H9 (cell line): ENCODE measurements around the gene CCDC192. TPM values are rescaled to one million over a fixed set of nuclear protein-coding genes. Genes with fewer than 3 reads are reported as not detected.

Source experiments
- DNase-seq: peaks from one replicate; pipeline ENCODE4 v3.0.0-alpha.2; 2017
- H2AFZ ChIP-seq: one replicate; pipeline ENCODE4 v1.6.1; 2013; ENCODE audit warnings: mild to moderate bottlenecking, low read length, control low read depth, moderate library complexity
- H2AK5ac ChIP-seq: 2 replicates; pipeline ENCODE4 v1.6.1; 2013; ENCODE audit warnings: low read length, control low read depth, mixed read lengths; ENCODE audit not compliant: insufficient read length
- H2BK120ac ChIP-seq: one replicate; pipeline ENCODE4 v1.6.1; 2013; ENCODE audit warnings: low read depth, mild to moderate bottlenecking, low read length, control low read depth, inconsistent platforms; ENCODE audit not compliant: poor library complexity, severe bottlenecking
- H2BK12ac ChIP-seq: 2 replicates; pipeline ENCODE4 v1.6.1; 2013; ENCODE audit warnings: low read length, control low read depth, mixed read lengths, low read depth; ENCODE audit not compliant: insufficient read length
- H2BK15ac ChIP-seq: 2 replicates; pipeline ENCODE4 v1.6.1; 2013; ENCODE audit warnings: low read depth, low read length, control low read depth
- H2BK20ac ChIP-seq: one replicate; pipeline ENCODE4 v1.6.1; 2013; ENCODE audit warnings: low read depth, mild to moderate bottlenecking, low read length, control low read depth, inconsistent platforms; ENCODE audit not compliant: poor library complexity, severe bottlenecking
- H2BK5ac ChIP-seq: 2 replicates; pipeline ENCODE4 v1.6.1; 2013; ENCODE audit warnings: low read length, control low read depth, mixed read lengths; ENCODE audit not compliant: insufficient read length
- H3K14ac ChIP-seq: 2 replicates; pipeline ENCODE4 v1.6.1; 2013; ENCODE audit warnings: low read length, control low read depth; ENCODE audit not compliant: insufficient read depth
- H3K18ac ChIP-seq: 2 replicates; pipeline ENCODE4 v1.6.1; 2013; ENCODE audit warnings: low read depth, mild to moderate bottlenecking, mixed read lengths, low read length, control low read depth; ENCODE audit not compliant: insufficient read length
- H3K23ac ChIP-seq: 2 replicates; pipeline ENCODE4 v1.6.1; 2013; ENCODE audit warnings: low read length, control low read depth, mixed read lengths, low read depth; ENCODE audit not compliant: insufficient read length
- H3K23me2 ChIP-seq: 2 replicates; pipeline ENCODE4 v1.6.1; 2013; ENCODE audit warnings: low read depth, mild to moderate bottlenecking, mixed read lengths, low read length, control low read depth; ENCODE audit not compliant: insufficient read length, poor library complexity, severe bottlenecking
- H3K27ac ChIP-seq: 2 replicates; pipeline ENCODE4 v1.5.1; 2013; ENCODE audit warnings: low read length, control low read depth, mixed read lengths, low read depth; ENCODE audit not compliant: insufficient read length
- H3K27me3 ChIP-seq: 2 replicates; pipeline ENCODE4 v1.6.1; 2013; ENCODE audit warnings: low read length, control low read depth, inconsistent platforms; ENCODE audit not compliant: insufficient read depth
- H3K4ac ChIP-seq: 2 replicates; pipeline ENCODE4 v1.6.1; 2013; ENCODE audit warnings: low read depth, mild to moderate bottlenecking, control low read depth, inconsistent platforms, low read length, moderate library complexity
- H3K4me1 ChIP-seq: 2 replicates; pipeline ENCODE4 v1.6.1; 2013; ENCODE audit warnings: low read length, control low read depth, inconsistent platforms; ENCODE audit not compliant: insufficient read depth
- H3K4me2 ChIP-seq: 2 replicates; pipeline ENCODE4 v1.6.1; 2013; ENCODE audit warnings: low read length, control low read depth, mixed read lengths; ENCODE audit not compliant: insufficient read length, insufficient read depth
- H3K56ac ChIP-seq: 2 replicates; pipeline ENCODE4 v1.6.1; 2013; ENCODE audit warnings: low read depth, mild to moderate bottlenecking, mixed read lengths, low read length, control low read depth; ENCODE audit not compliant: insufficient read length
- H3K79me1 ChIP-seq: 2 replicates; pipeline ENCODE4 v1.6.1; 2013; ENCODE audit warnings: low read depth, mild to moderate bottlenecking, moderate library complexity, low read length, control low read depth, inconsistent platforms; ENCODE audit not compliant: insufficient read depth, poor library complexity, severe bottlenecking
- H3K79me2 ChIP-seq: 2 replicates; pipeline ENCODE4 v1.6.1; 2013; ENCODE audit warnings: low read length, control low read depth, inconsistent platforms; ENCODE audit not compliant: insufficient read depth
- H3K9ac ChIP-seq: 2 replicates; pipeline ENCODE4 v1.6.1; 2013; ENCODE audit warnings: low read length, control low read depth, mixed read lengths; ENCODE audit not compliant: insufficient read length; ENCODE audit errors: extremely low read depth
- H3K9me3 ChIP-seq: one replicate; pipeline ENCODE4 v1.6.1; 2013; ENCODE audit warnings: low read depth, low read length, inconsistent platforms; ENCODE audit not compliant: control insufficient read depth
- H3T11ph ChIP-seq: one replicate; pipeline ENCODE4 v1.6.1; 2013; ENCODE audit warnings: mild to moderate bottlenecking, low read length, control low read depth, inconsistent platforms
- H4K20me1 ChIP-seq: one replicate; pipeline ENCODE4 v1.6.1; 2013; ENCODE audit not compliant: control insufficient read depth, insufficient read length, insufficient read depth
- H4K5ac ChIP-seq: 2 replicates; pipeline ENCODE4 v1.6.1; 2013; ENCODE audit warnings: low read depth, mild to moderate bottlenecking, mixed read lengths, low read length, control low read depth; ENCODE audit not compliant: insufficient read length
- H4K8ac ChIP-seq: replicated peaks from 2 replicates; pipeline ENCODE4 v1.6.1; 2013; ENCODE audit warnings: low read length, control low read depth, mixed read lengths, low read depth; ENCODE audit not compliant: insufficient read length
- H4K91ac ChIP-seq: 2 replicates; pipeline ENCODE4 v1.6.1; 2013; ENCODE audit warnings: low read depth, mild to moderate bottlenecking, moderate library complexity, mixed read lengths, low read length, control low read depth; ENCODE audit not compliant: insufficient read length
- H3K27ac Mint-ChIP-seq, 3 experiments: 2 replicates in 2 of 3; 3 replicates in 1 of 3; pipeline ENCODE4 v1.8.0; 2020 to 2021; ENCODE audit warnings: mixed read lengths in 3 of 3, mild to moderate bottlenecking in 1 of 3, moderate library complexity in 1 of 3
- H3K27me3 Mint-ChIP-seq: 2 replicates; pipeline ENCODE4 v1.8.0; 2021; ENCODE audit warnings: low read depth, mild to moderate bottlenecking, moderate library complexity, mixed read lengths
- H3K36me3 Mint-ChIP-seq, 3 experiments: 2 replicates in 2 of 3; 3 replicates in 1 of 3; pipeline ENCODE4 v1.8.0; 2020 to 2021; ENCODE audit warnings: low read depth in 3 of 3, mixed read lengths in 3 of 3; ENCODE audit not compliant: insufficient read depth in 1 of 3
- H3K4me1 Mint-ChIP-seq, 2 experiments: 2 replicates each; pipeline ENCODE4 v1.8.0; 2020; ENCODE audit warnings: mixed read lengths in 2 of 2
- H3K4me3 Mint-ChIP-seq, 2 experiments: 2 replicates in 1 of 2; 3 replicates in 1 of 2; pipeline ENCODE4 v1.8.0; 2020 to 2021; ENCODE audit warnings: mild to moderate bottlenecking in 2 of 2, mixed read lengths in 2 of 2, moderate library complexity in 1 of 2
- H3K9me3 Mint-ChIP-seq, 2 experiments: 2 replicates in 1 of 2; 3 replicates in 1 of 2; pipeline ENCODE4 v1.8.0; 2020; ENCODE audit warnings: mild to moderate bottlenecking in 2 of 2, mixed read lengths in 2 of 2, moderate library complexity in 1 of 2
- total RNA-seq: library from RNA; stranded (reverse); gene quantifications from 2 replicates; pipeline ENCODE4 v1.2.1, GENCODE V29; 2021
- TF ChIP-seq, protein P1 (sequence below): fragments of 200-600 bp; sonication (generic); conservative IDR thresholded peaks from 3 replicates; pipeline ENCODE4 v1.8.0; 2021; ENCODE audit warnings: antibody characterized with exemption, mild to moderate bottlenecking

CCDC192 gene
- total RNA-seq, 1 experiment from 2014 or later: not detected

- Histone ChIP-seq H3K4me1 (no peaks in the 10 kb centered on the region), H4K91ac (no peak overlapping the region), H3K27ac (no peak overlapping the region), H4K20me1 (no peaks in the 10 kb centered on the region), H2BK5ac (no peak overlapping the region), H3K23me2 (no peaks in the 10 kb centered on the region), H3K56ac (no peak overlapping the region), H2AK5ac (no peak overlapping the region), H3T11ph (no peak overlapping the region), H2AFZ (no peak overlapping the region), H3K79me2 (no peaks in the 10 kb centered on the region), H2BK12ac (no peak overlapping the region), H3K4me2 (no peak overlapping the region), H4K8ac (no peak overlapping the region), H3K9ac (no peak overlapping the region), H3K4ac (no peak overlapping the region), H3K79me1 (no peaks in the 10 kb centered on the region), H3K9me3 (no peaks in the 10 kb centered on the region), H2BK20ac (no peak overlapping the region), H2BK120ac (no peak overlapping the region), H3K14ac (no peak overlapping the region), H3K18ac (no peak overlapping the region), H3K23ac (no peak overlapping the region), H4K5ac (no peak overlapping the region), H3K27me3 (no peaks in the 10 kb centered on the region), H2BK15ac (no peak overlapping the region)
- H3K27ac Mint-ChIP-seq: no peak overlapping the region
- H3K4me1 Mint-ChIP-seq: no peaks in the 10 kb centered on the region
- no peak for DNase-seq
- TF ChIP-seq, protein P1, sequence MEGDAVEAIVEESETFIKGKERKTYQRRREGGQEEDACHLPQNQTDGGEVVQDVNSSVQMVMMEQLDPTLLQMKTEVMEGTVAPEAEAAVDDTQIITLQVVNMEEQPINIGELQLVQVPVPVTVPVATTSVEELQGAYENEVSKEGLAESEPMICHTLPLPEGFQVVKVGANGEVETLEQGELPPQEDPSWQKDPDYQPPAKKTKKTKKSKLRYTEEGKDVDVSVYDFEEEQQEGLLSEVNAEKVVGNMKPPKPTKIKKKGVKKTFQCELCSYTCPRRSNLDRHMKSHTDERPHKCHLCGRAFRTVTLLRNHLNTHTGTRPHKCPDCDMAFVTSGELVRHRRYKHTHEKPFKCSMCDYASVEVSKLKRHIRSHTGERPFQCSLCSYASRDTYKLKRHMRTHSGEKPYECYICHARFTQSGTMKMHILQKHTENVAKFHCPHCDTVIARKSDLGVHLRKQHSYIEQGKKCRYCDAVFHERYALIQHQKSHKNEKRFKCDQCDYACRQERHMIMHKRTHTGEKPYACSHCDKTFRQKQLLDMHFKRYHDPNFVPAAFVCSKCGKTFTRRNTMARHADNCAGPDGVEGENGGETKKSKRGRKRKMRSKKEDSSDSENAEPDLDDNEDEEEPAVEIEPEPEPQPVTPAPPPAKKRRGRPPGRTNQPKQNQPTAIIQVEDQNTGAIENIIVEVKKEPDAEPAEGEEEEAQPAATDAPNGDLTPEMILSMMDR: no peak
- no peaks in the 10 kb centered on the region for H3K36me3 Mint-ChIP-seq
- H3K9me3 Mint-ChIP-seq: no peaks in the 10 kb centered on the region
- no peaks in the 10 kb centered on the region for H3K27me3 Mint-ChIP-seq
- no peak overlapping the region for H3K4me3 Mint-ChIP-seq
These were observed 16.8 kb upstream of the CCDC192 start for GRCh38 chr5:127686424-127686823.
